Measurements from ENCODE around the gene HEBP2. TPM values are rescaled to one million over a fixed set of nuclear protein-coding genes. Genes with fewer than 3 reads are reported as not detected.

Gene HEBP2
- total RNA-seq, 1 donor from 2014 or later: 11.9 TPM

DNA sequence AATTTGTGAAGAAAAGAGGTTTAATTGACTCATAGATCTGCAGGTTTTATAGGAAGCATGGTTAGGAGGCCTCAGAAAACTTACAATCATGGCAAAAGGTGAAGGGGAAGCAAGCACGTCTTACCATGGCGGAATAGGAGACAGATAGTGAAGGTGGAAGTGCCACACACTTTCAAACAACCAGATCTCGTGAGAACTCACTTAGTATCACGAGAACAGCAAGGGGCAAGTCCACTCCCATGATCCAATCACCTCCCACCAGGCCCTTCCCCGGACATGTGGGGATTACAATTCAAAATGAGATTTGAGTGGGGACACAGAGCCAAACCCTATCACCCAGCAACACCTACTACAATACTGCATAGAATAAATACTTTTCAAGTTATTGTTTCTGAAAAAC, 7.3 kb upstream of the HEBP2 start:
- no peaks in the 10 kb centered on the region for H3K4me1 ChIP-seq
- H3K27ac ChIP-seq: no peak overlapping the region
- H2AFZ ChIP-seq (replicated peaks): no peak overlapping the region
- Mint-ChIP-seq H3K4me3 (no peak overlapping the region), H3K27ac (no peak overlapping the region), H3K9me3 (no peaks in the 10 kb centered on the region), H3K36me3 (no peaks in the 10 kb centered on the region), H3K27me3 (ENCODE audit: insufficient read depth, low read depth) (no peaks in the 10 kb centered on the region), H3K4me1 (no peaks in the 10 kb centered on the region)
- no peak for DNase-seq (ENCODE audit: low spot score)
- H3K4me2 ChIP-seq: no peak overlapping the region
- H3K9ac ChIP-seq: no peak overlapping the region
- H3K36me3 ChIP-seq: no peaks in the 10 kb centered on the region
- TF ChIP-seq EZH2phosphoT487 (IDR thresholded peaks at IDR 0.05) (no peak), EZH2 (IDR thresholded peaks at IDR 0.05) (no peak)
- TF ChIP-seq, protein P1, sequence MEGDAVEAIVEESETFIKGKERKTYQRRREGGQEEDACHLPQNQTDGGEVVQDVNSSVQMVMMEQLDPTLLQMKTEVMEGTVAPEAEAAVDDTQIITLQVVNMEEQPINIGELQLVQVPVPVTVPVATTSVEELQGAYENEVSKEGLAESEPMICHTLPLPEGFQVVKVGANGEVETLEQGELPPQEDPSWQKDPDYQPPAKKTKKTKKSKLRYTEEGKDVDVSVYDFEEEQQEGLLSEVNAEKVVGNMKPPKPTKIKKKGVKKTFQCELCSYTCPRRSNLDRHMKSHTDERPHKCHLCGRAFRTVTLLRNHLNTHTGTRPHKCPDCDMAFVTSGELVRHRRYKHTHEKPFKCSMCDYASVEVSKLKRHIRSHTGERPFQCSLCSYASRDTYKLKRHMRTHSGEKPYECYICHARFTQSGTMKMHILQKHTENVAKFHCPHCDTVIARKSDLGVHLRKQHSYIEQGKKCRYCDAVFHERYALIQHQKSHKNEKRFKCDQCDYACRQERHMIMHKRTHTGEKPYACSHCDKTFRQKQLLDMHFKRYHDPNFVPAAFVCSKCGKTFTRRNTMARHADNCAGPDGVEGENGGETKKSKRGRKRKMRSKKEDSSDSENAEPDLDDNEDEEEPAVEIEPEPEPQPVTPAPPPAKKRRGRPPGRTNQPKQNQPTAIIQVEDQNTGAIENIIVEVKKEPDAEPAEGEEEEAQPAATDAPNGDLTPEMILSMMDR (IDR thresholded peaks at IDR 0.05): no peak
- H3K79me2 ChIP-seq (ENCODE audit: low read depth): no peaks in the 10 kb centered on the region
- no peak overlapping the region for H3K4me3 ChIP-seq
- no peaks in the 10 kb centered on the region for H3K27me3 ChIP-seq
- H3F3A ChIP-seq (ENCODE audit: low read depth): no peaks in the 10 kb centered on the region
- H4K20me1 ChIP-seq (ENCODE audit: low read depth): no peaks in the 10 kb centered on the region
- no peaks in the 10 kb centered on the region for H3K9me3 ChIP-seq (ENCODE audit: low read depth)

DNA sequence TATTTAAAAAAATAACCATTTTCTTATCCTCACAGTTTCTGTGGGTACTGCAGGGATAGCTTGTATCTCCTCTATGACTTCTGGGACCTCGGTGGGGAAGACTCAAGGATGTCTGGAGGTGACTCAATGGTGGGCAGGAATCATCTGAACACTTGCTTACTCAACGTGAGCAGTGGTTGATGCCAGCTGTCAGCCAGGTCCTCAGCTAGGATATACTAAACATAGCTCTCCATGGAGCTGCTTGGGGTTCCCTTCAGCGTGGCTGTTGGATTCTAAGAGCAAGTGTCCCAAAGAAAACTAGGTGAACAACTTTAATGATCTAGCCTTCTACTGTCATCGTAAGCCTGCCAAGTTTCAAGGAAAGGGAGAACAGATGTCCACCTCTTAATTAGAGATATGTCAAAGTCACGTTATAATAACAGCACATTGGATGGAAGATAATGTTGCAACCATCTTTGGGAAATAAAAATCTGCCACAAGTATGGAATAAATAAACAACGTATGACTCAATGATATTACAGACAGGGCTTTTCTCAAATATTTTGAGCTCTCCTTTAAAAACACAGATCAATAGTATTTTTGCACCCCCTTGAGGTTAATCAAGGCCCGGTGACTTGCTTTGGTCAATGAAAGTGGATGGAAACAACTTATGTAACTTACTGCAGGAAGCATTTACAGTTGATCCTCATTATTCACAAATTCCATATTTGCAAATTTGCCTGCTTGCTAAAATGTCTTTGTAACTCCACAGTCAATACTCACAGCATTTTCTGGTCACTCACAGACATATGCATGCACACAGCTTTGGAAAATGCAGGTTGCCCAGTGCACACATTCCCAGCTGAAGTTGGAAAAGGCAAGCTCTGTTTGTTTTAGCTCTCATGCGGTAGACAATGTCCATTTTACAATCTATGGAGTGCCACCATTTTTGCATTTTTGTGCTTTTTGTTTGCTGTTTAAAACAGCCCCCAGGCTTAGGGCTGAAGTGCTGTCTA, 6.6 kb upstream of the HEBP2 start:
- Histone ChIP-seq H3K4me2 (no peak overlapping the region), H3K4me3 (no peak overlapping the region), H3K4me1 (no peaks in the 10 kb centered on the region), H3F3A (ENCODE audit: low read depth) (no peaks in the 10 kb centered on the region), H3K9ac (no peak overlapping the region), H3K27me3 (no peaks in the 10 kb centered on the region), H3K27ac (no peak overlapping the region), H3K79me2 (ENCODE audit: low read depth) (no peaks in the 10 kb centered on the region), H4K20me1 (ENCODE audit: low read depth) (no peaks in the 10 kb centered on the region), H3K9me3 (ENCODE audit: low read depth) (no peaks in the 10 kb centered on the region), H3K36me3 (no peaks in the 10 kb centered on the region), H2AFZ (replicated peaks) (no peak overlapping the region)
- no peaks in the 10 kb centered on the region for H3K9me3 Mint-ChIP-seq
- DNase-seq (ENCODE audit: low spot score): no peak
- peaks cover 3% of the 10 kb centered on the region for H3K4me1 Mint-ChIP-seq
- TF ChIP-seq EZH2phosphoT487 (IDR thresholded peaks at IDR 0.05) (no peak), EZH2 (IDR thresholded peaks at IDR 0.05) (no peak)
- TF ChIP-seq, protein P1 (IDR thresholded peaks at IDR 0.05): no peak
- H3K27me3 Mint-ChIP-seq (ENCODE audit: insufficient read depth, low read depth): no peaks in the 10 kb centered on the region
- H3K4me3 Mint-ChIP-seq: no peak overlapping the region
- no peak overlapping the region for H3K27ac Mint-ChIP-seq
- H3K36me3 Mint-ChIP-seq: no peaks in the 10 kb centered on the region

DNA sequence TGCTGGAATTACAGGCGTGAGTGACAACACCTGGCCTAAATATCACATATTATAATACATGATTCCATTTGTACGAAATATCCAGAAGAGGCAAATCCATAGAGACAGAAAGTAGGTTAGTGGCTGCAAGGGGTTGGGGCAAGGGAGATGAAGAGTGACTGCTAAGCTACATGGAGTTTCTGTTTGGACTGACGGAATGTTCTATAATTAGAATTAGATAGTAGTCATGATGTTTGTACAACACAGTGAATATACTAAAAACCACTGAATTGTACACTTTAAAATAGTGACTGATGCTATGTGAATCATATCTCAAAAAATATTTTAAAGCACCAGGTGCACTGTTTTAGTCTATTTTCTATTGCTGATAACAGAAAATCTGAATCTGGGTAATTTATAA, 3.7 kb upstream of the HEBP2 start:
- Mint-ChIP-seq H3K4me1 (peaks cover 8% of the 10 kb centered on the region), H3K36me3 (no peaks in the 10 kb centered on the region), H3K4me3 (no peak overlapping the region), H3K27ac (no peak overlapping the region), H3K27me3 (ENCODE audit: insufficient read depth, low read depth) (no peaks in the 10 kb centered on the region), H3K9me3 (no peaks in the 10 kb centered on the region)
- Histone ChIP-seq H3F3A (ENCODE audit: low read depth) (no peaks in the 10 kb centered on the region), H4K20me1 (ENCODE audit: low read depth) (no peaks in the 10 kb centered on the region), H3K36me3 (no peaks in the 10 kb centered on the region), H3K9ac (no peak overlapping the region), H3K27me3 (no peaks in the 10 kb centered on the region), H2AFZ (replicated peaks) (no peak overlapping the region), H3K27ac (no peak overlapping the region), H3K4me1 (no peaks in the 10 kb centered on the region), H3K79me2 (ENCODE audit: low read depth) (peaks cover 8% of the 10 kb centered on the region), H3K4me3 (no peak overlapping the region), H3K4me2 (no peak overlapping the region), H3K9me3 (ENCODE audit: low read depth) (no peaks in the 10 kb centered on the region)
- TF ChIP-seq EZH2 (IDR thresholded peaks at IDR 0.05) (no peak), EZH2phosphoT487 (IDR thresholded peaks at IDR 0.05) (no peak)
- TF ChIP-seq, protein P1 (IDR thresholded peaks at IDR 0.05): no peak
- DNase-seq (ENCODE audit: low spot score): no peak
